SU-DHL-6 (cell line): Measurements from ENCODE around the gene NEK10.

Source experiments
- H2AFZ ChIP-seq: fragments of 200-600 bp; sonication (generic); 2 replicates; pipeline ENCODE4 v1.6.1; 2014; ENCODE audit warnings: low read depth, mild to moderate bottlenecking, moderate library complexity, mixed read lengths, antibody characterized with exemption, low read length; ENCODE audit not compliant: severe bottlenecking
- H3F3A ChIP-seq: fragments of 200-600 bp; shearing (Covaris generic); 2 replicates; pipeline ENCODE4 v1.6.0; 2016; ENCODE audit warnings: antibody characterized with exemption, mild to moderate bottlenecking; ENCODE audit not compliant: insufficient read depth
- H3K27ac ChIP-seq: fragments of 200-600 bp; sonication (generic); 2 replicates; pipeline ENCODE4 v1.5.1; 2016; ENCODE audit warnings: low read depth, mild to moderate bottlenecking, low read length, moderate library complexity, mixed read lengths
- H3K27me3 ChIP-seq: fragments of 200-600 bp; sonication (generic), shearing (Covaris generic); 2 replicates; pipeline ENCODE4 v1.6.0; 2014; ENCODE audit warnings: mild to moderate bottlenecking, low read length
- H3K36me3 ChIP-seq: fragments of 200-600 bp; sonication (generic); 2 replicates; pipeline ENCODE4 v1.6.1; 2014; ENCODE audit warnings: mild to moderate bottlenecking, low read length, mixed read lengths
- H3K4me2 ChIP-seq: fragments of 300-600, 200-600 bp; shearing (Covaris generic), sonication (generic); 2 replicates; pipeline ENCODE4 v1.6.0; 2014; ENCODE audit warnings: low read length, low read depth, mild to moderate bottlenecking; ENCODE audit not compliant: poor library complexity, severe bottlenecking
- H3K4me3 ChIP-seq: fragments of 200-600 bp; sonication (generic); 2 replicates; pipeline ENCODE4 v1.5.1; 2014; ENCODE audit warnings: antibody characterized with exemption, low read length, mild to moderate bottlenecking, mixed read lengths; ENCODE audit not compliant: insufficient read depth, poor library complexity, severe bottlenecking
- H3K79me2 ChIP-seq: fragments of 200-600 bp; sonication (generic); 2 replicates; pipeline ENCODE4 v1.6.1; 2014; ENCODE audit warnings: mild to moderate bottlenecking, low read length, moderate library complexity; ENCODE audit not compliant: insufficient read depth
- H3K9ac ChIP-seq: fragments of 200-600 bp; sonication (generic); 2 replicates; pipeline ENCODE4 v1.7.0; 2014; ENCODE audit warnings: mild to moderate bottlenecking, low read length
- H3K9me2 ChIP-seq: fragments of 200-600 bp; sonication (generic); replicated peaks from 2 replicates; pipeline ENCODE4 v1.6.1; 2014; ENCODE audit warnings: low read length; ENCODE audit not compliant: insufficient read depth
- H3K9me3 ChIP-seq: fragments of 200-600 bp; sonication (generic); 2 replicates; pipeline ENCODE4 v1.6.1; 2014; ENCODE audit warnings: low read length, mixed read lengths; ENCODE audit not compliant: insufficient read depth
- H4K20me1 ChIP-seq: fragments of 200-600 bp; sonication (generic); 2 replicates; pipeline ENCODE4 v1.6.1; 2014; ENCODE audit warnings: low read depth, mild to moderate bottlenecking, antibody characterized with exemption, low read length, moderate library complexity, mixed read lengths
- CTCF ChIP-seq: fragments of 200-600 bp; sonication (generic); IDR thresholded peaks from one replicate; pipeline ENCODE4 v1.5.1; 2017; ENCODE audit warnings: antibody characterized with exemption, mild to moderate bottlenecking, low read length, moderate library complexity; ENCODE audit not compliant: insufficient read depth, poor library complexity, severe bottlenecking
- EZH2phosphoT487 ChIP-seq: fragments of 200-600 bp; sonication (generic), shearing (Covaris generic); conservative IDR thresholded peaks from 2 replicates; pipeline ENCODE4 v1.6.1; 2018; ENCODE audit warnings: mild to moderate bottlenecking, antibody characterized with exemption, low read length, moderate library complexity, mixed read lengths

The NEK10 gene

GRCh38 chr3:27279123-27279522 lies 90.1 kb downstream of the NEK10 start:
- H3K36me3 ChIP-seq = no peaks in the 10 kb centered on the region
- no peak overlapping the region for H3K27ac ChIP-seq
- no peaks in the 10 kb centered on the region for H4K20me1 ChIP-seq
- no peaks in the 10 kb centered on the region for H3K27me3 ChIP-seq
- no peaks in the 10 kb centered on the region for H3K9me3 ChIP-seq
- H3K9me2 ChIP-seq = no peaks in the 10 kb centered on the region
- H3K79me2 ChIP-seq = no peaks in the 10 kb centered on the region
- H2AFZ ChIP-seq = no peak overlapping the region
- no peak overlapping the region for H3K4me2 ChIP-seq
- H3F3A ChIP-seq = no peaks in the 10 kb centered on the region
- H3K9ac ChIP-seq = no peak overlapping the region
- TF ChIP-seq EZH2phosphoT487 = no peak
- no peak for TF ChIP-seq CTCF
- no peak overlapping the region for H3K4me3 ChIP-seq

DNA sequence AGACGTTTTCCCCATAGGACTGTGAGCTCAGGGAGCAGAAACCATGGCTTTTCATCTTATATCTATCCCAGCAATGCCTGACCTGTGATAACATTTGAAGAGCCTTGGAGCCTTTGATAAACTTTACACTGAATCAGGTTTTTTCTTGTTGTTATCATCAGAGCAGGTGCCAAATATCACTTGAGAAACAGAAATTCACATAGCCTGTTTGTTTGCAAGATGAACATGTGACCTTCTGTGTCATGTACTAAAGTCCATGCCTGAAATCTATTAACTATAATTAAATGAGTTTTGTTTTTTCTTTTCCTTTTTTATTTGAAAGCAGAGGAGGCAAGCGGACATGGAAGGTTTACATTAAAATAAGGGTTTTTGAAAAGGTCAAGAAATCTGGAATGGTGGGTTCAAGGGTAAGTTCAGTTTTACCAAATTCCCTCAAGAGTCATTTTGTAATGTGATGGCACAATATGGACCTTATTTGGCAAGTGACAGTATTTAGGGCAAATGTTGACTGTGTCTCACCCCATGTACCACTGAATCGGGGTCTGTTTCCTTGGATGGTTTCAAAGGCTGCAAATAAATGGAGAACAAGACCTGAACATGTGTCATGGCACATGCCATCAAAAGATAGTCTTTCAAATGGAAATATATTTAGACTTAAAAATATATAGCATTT lies 90.7 kb downstream of the NEK10 start:
- H3K27ac ChIP-seq = no peak overlapping the region
- no peak overlapping the region for H2AFZ ChIP-seq
- H3K27me3 ChIP-seq = no peaks in the 10 kb centered on the region
- H3K36me3 ChIP-seq = no peaks in the 10 kb centered on the region
- no peak for TF ChIP-seq CTCF
- TF ChIP-seq EZH2phosphoT487 = no peak
- no peaks in the 10 kb centered on the region for H3K79me2 ChIP-seq
- H3K9ac ChIP-seq = no peak overlapping the region
- no peak overlapping the region for H3K4me2 ChIP-seq
- H3K4me3 ChIP-seq = no peak overlapping the region
- no peaks in the 10 kb centered on the region for H4K20me1 ChIP-seq
- no peaks in the 10 kb centered on the region for H3F3A ChIP-seq
- H3K9me2 ChIP-seq = no peaks in the 10 kb centered on the region
- H3K9me3 ChIP-seq = no peaks in the 10 kb centered on the region

- TF ChIP-seq EZH2phosphoT487 (no peak), CTCF (no peak)
- Histone ChIP-seq H4K20me1 (no peaks in the 10 kb centered on the region), H3K27ac (no peak overlapping the region), H2AFZ (no peak overlapping the region), H3F3A (no peaks in the 10 kb centered on the region), H3K79me2 (no peaks in the 10 kb centered on the region), H3K4me2 (no peak overlapping the region), H3K4me3 (no peak overlapping the region), H3K9me3 (no peaks in the 10 kb centered on the region), H3K36me3 (no peaks in the 10 kb centered on the region), H3K9ac (no peak overlapping the region), H3K9me2 (no peaks in the 10 kb centered on the region), H3K27me3 (no peaks in the 10 kb centered on the region)
Observed at GRCh38 chr3:27275441-27275990, 93.7 kb downstream of the NEK10 start.
